Fibroblast of peridontal ligament (primary cell): ENCODE results near the gene ACTN4.
"Not testable (repeated sequence)": the region's sequence is repeated elsewhere in the genome, so short reads cannot be mapped to it uniquely, and the experiment has no call there.

ENCODE experiments used
- DNase-seq: peaks from one replicate; pipeline ENCODE4 v3.0.0-alpha.2; 2010; ENCODE audit errors: extremely low read depth

Gene ACTN4

DNA sequence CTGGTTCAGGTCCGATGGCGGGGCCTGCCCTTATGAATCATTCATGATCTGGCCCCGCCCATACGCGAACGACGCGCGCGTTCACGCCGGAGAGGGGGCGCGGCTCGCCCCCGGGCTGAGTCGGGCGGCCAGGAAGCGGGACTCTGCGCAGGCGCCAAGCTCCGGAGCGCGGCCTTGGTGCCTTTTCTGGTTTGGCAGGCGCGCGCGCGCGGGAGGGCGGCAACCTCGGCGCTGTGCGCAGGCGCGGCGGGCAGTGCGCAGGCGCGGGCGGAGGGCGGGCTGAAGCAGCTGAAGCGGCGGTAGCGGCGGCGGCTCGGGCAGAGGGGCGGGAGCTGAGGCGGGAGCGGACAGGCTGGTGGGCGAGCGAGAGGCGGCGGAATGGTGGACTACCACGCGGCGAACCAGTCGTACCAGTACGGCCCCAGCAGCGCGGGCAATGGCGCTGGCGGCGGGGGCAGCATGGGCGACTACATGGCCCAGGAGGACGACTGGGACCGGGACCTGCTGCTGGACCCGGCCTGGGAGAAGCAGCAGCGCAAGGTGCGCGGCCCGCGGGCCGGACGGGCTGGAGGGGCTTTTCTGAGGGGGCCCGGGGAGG lies at the start of gene ACTN4:
TSS of gene ACTN4 (plus strand) at position 282 of the 598 bp plus-strand sequence. CDS start at position 379, 97 bp downstream.
- DNase-seq: peak; percentile 93

DNA sequence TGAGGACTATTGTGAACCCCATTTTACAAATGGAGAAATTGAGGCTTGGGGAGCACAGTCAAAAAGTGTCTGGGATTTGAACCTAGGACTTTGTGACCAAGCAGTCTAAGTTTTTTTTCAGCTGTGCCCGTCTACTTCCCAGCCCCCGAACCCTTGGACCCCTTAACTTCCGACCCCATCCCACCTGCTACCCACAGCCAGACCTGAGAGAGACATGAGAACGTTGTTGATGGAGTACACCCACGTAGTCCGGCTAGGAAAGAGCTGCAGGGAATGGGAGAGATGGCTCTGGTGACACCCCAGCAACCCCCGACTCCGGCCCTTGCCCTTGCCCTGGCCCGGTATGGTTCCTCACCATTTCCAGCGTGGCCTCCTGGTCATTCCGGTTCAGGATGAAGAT lies 47.7 kb upstream of the ACTN4 start:
- DNase-seq: no peak

GRCh38 chr19:38602856-38603255 lies 44.6 kb upstream of the ACTN4 start:
- not testable (repeated sequence) for DNase-seq

GRCh38 chr19:38606131-38606530 lies 41.3 kb upstream of the ACTN4 start:
- no peak for DNase-seq

DNA sequence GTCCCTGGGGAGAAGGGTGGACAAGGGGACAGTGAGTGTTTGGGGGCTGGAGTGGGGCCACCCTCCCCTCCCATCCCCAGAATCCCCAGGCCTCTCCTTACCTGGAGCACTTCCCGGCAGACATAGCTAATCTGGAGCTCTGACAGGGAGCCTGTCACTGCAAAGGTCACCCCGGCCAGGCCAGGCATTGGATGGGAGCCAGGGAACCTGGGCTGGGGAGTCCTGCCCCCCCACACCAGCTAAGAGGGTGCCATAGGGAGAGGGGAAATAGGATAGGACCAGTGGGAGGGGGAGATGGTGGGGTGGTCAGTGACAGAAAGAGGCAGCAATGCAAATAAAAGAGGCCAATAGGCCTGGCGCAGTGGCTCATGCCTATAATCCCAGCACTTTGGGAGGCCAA lies 33.2 kb upstream of the ACTN4 start:
- no peak for DNase-seq

GRCh38 chr19:38615007-38615581 lies 32.4 kb upstream of the ACTN4 start:
- no peak for DNase-seq

- DNase-seq: no peak
These were observed 31.2 kb upstream of the ACTN4 start for GRCh38 chr19:38616265-38616664.

- DNase-seq: no peak
These were observed 30.1 kb upstream of the ACTN4 start for GRCh38 chr19:38617283-38617763.

- no peak for DNase-seq
These were observed 29.5 kb upstream of the ACTN4 start, which contains the start of gene MAP4K1 for GRCh38 chr19:38617764-38618589. TSS of gene MAP4K1 (minus strand) at chr19:38617953. CDS start at chr19:38617895, 58 bp downstream.

DNA sequence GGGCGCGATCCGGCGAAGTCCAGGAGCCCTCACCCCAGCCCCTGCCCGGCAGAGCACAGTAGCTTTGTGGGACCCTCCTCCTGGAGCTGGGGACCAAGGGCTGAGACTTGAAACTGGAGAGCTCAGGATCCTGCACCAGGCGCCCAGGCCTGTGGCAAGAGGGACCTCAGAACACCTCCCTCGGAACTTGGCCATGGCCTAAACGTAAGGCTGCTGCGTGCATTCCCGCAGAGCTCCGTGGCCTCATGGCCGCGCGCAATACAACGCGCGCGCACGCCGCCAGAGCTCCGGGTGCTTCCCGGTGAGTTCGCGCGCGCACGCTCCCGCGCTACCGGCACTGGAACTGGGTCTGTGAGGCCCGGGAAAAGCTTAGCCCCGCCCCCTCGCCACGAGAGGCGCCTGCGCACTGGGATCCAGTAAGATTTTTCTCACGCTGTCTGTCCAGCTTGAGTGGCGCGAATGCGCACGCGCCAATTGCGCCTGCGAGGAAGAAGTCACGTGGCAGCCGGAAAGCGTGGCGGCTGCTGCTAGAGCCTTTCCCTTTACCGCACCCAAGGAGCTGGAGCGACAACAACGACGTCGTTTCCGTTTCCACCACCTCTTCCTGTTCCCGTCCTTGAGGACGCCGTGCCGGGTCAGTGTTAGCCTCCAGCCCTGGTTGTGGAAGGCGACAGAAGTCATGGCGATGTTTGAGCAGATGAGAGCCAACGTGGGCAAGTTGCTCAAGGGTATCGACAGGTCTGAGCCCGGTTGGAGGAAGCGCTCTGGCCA lies 28.7 kb upstream of the ACTN4 start, which contains the start of gene EIF3K:
TSS of gene EIF3K (plus strand) at position 599 of the 771 bp plus-strand sequence. CDS start at position 680, 81 bp downstream.
- peak; percentile 98 for DNase-seq

DNA sequence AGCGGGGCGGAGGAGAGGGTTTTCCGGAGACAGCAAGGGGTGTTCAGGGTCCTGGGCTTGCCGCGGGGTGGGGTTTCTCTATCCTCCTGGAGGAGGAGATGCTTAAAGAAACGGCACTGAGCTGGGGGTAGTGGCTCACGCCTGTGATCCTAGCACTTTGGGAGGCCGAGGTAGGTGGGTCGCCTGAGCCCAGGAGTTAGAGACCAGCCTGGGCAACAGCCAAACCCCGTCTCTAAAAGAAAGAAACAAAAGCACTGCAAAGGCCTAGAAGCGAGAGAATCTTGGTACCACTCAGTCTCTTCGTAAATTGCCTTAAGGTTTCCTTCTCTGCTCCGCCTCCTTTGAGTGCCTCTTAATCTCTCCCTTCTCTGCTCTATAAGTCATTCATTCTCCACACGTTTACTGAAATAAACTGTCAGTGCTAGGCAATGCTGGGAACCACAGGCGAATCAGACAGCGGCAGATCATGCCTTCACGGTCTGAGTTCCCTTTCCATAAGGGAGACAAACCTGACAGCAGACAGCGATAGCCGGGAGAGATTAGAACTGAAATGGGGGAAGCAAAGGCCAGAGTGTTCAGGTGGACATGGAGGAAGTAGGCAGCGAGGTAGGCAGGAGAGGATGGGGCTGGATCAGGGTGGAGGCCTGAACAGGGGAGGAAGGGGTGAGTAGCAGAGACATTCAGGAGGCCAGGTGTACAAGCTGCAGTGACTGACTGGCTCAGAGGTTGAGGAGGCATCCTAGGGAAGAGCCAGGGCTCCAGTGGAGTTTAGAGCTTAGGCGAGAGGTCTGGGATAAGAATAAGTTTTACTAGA lies 27.9 kb upstream of the ACTN4 start:
- peak; percentile 2 for DNase-seq

DNA sequence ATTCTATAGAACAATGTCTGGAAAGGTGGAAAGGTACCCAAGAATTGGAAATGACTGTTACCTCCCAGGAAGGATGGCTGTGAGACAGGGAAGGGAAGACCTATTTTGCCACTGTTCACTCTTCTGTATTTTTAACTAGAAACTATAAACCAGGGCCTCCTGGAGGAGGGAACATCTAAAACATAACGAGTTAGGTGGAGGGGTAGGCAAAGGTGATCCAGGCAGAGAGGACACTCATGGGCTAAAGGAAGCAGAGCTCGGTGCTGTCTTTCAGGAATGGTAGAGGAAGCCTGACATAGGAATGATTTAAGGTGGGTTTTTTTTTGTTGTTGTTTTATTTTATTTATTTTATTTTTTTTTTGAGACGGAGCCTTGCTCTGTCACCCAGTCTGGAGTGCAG lies 22.6 kb upstream of the ACTN4 start:
- DNase-seq: no peak

DNA sequence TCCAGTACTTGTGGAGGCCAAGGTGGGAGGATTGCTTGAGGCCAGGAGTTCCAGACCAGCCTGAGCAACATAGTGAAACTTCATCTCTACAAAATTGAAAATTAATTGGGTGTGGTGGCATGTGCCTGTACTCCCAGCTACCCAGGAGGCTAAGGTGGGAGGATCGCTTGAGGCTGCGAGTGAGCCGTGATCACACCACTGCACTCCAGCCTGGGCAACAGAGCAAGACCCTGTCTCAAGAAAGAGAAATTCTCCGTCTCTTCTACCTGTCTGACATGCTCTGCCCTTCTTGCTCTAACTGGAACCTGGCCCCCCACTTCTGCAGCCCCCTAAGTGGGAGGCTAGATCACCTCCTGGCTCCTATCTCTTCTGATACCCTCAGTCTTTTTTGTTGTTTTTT lies 21.0 kb upstream of the ACTN4 start:
- no peak for DNase-seq

DNA sequence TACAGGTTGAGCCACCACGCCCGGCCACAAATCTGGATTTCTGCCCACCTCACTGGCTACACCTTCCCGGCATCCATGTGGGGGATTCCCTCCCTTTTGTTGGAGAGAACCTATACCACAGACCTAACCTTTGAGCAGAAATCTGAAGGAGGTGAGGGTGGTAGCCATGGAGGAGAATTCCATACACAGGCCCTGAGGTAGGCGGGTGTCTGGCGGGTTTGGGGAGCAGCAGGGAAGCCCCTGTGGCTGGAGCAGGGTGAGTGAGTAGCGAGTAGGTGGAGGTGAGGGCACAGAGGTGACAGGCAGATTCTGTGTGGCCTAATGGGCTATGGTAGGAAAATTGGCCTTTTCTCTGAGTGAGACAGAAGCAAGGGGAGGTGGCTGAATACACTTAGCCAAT lies 17.9 kb upstream of the ACTN4 start:
- no peak for DNase-seq

GRCh38 chr19:38631301-38631700 lies 16.1 kb upstream of the ACTN4 start:
- DNase-seq: not testable (repeated sequence)

- not testable (repeated sequence) for DNase-seq
These were observed 15.5 kb upstream of the ACTN4 start for GRCh38 chr19:38631811-38632475.

- DNase-seq: no peak
These were observed 14.8 kb upstream of the ACTN4 start for GRCh38 chr19:38632476-38633213.

DNA sequence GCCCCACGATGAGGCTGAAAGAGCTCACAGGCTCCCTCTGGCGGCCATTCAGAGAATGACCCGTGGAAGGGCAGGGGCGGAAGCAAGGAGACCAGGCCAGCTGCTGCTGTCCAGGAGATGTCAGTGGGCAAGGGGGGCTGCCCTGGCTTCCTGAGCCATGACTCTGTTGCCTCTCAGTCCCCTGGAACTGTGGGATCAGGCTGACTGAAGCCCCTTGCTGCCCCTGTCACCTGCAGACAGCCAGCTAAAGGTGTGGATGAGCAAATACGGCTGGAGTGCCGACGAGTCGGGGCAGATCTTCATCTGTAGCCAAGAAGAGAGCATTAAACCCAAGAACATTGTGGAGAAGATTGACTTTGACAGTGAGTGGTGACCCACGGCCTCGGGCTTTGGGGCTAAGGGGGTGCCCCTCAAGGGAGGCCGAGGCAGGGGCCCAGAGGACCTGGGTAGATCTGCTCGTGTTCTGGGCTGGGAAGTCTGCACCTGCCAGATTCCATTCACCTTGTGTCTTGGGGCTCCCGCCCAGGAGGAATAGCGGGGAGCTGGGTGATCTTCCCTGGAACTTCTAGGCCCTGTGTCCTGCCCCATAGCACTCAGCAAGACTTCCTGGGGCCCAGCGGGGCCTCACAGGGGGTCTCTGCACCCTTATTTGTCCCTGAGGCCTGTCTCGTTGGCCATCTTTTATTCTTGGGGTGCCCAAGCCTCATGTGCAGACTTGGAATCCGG lies 12.5 kb upstream of the ACTN4 start:
- DNase-seq: peak; percentile 65
